AG08396 (cell line): ENCODE measurements around the gene PROB1.
"Not testable (repeated sequence)": the region's sequence is repeated elsewhere in the genome, so short reads cannot be mapped to it uniquely, and the experiment has no call there.

Experiments
- DNase-seq: peaks from one replicate; pipeline ENCODE4 v3.0.0; 2012; ENCODE audit warnings: low spot score, mixed read lengths

Gene PROB1

DNA sequence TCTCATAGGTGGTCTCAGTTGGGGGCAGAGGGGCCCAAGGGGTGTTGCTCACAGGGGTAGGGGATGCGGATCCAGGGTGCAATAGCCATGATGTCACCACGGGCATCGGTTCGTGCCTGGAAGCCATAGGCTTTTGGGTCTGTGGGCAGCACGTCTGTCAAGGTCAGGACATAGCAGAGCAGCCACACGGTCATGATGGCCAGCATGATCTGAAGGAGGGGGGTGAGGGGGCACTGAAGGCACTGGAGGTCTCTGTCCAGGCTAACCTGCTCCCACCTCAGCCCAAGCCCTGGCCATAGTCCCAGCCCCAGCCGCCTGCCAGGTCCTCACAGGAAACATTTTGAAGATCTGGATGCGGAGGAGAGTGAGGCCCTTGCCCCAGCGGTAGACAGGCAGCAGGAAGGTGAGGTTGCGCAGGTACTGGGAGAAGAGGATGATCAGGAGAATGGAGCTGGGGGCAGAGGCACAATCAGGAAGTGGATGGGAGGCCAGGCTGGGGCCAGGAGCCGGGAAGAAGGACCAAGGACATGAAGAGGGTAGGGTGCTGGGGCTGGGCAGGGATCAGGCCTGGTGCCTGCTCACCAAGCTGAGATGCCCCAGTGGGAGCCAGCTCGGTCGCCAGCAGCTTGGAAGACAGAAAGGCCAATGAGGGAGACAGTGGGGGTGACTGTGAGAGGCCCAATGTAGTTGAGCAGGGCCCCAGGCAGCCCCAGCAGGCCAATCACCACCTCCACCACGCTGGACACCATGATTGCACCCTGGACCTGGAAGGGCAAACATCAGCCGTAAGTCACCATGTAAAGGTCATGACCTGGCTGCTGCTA is 15.1 kb downstream of the PROB1 start:
- no peak for DNase-seq

DNA sequence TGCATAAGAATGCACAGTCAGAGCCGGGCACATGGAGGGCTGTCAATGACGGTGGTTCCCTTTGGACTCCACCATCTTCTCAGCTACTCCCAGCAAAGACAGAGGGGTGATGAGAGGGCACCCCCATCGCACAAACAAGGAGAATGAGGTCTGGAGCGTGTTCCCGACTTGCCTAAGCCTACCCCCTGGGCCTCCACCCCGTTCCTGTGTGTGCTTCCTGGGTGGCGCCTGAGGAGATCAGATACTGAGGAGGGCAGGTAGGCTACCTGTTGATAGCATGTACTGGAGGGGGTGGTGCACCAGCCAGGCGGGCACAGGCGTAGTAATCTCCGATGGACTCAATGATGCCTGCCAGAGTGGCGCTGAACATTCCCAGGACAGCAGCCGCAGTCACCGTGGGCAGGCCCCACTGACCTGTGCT is 16.0 kb downstream of the PROB1 start:
- DNase-seq, result no peak

- no peak for DNase-seq
Measured at GRCh38 chr5:139378101-139378825, 16.6 kb downstream of the PROB1 start.

DNA sequence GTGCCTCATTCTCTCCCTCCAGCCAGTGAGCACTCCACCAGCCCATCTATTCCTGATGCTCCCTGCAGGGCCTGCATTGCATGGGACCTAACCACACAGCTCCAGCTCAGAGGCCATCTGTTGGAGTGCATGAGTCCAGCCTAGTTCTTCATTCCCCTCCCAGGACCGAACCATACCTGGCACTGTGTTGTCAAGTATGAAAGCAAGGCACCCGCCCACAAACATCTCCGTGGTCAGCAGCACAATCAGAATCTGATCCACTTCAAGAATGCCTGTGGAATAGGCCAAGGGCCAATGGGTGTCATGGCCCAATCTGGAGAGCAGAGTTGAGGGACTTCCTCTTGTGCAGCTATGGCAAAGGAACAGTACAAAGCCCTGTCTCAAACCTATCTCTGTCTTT is 17.7 kb downstream of the PROB1 start:
- no peak for DNase-seq

GRCh38 chr5:139376364-139376763 is 18.5 kb downstream of the PROB1 start:
- no peak for DNase-seq

GRCh38 chr5:139374909-139375308 is 20.0 kb downstream of the PROB1 start:
- DNase-seq, result no peak

DNA sequence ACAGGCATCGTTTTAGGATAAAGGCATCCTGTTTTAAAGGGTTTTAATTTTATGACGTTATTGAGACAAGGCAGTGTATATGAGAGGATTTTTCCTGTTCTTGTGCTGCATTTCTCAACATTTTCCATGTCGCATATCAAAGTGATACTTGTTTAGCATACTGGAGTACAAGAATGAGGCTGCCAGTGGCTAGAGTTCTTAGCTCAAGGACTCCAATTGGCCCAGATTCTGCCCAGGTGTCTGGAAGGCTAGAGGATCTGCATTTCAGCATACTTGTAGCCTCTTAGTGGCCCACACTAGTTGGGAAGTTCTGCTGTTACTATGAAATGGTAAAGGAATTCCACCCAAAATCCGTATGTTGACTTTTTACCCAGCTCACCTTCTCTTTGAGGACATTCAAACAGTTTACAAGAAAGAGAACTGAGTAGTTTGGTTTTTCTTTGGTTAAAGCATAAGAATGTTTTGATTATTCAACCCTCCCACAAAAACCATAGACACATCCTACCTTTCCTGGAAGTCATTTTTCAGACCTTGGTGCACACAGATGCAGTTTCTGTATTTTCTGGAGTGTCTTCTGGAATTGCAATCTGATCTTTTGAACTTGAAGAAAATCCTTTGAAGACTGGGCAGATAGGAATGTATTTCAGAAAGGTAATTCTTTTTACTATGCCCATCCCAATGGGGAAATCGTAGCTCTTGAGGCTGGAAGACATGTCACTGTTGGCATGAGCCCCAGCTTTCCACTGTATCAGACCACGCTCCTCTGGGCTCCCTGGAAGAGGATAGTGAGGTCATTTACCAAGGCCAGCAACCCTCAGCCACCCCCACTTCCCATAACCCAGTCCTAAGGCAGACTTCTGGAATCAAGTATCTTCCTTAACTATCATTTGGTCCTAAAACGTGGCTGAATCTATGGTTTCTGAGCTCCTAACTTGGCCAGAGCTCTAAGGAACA is 23.1 kb downstream of the PROB1 start:
- DNase-seq, result no peak

DNA sequence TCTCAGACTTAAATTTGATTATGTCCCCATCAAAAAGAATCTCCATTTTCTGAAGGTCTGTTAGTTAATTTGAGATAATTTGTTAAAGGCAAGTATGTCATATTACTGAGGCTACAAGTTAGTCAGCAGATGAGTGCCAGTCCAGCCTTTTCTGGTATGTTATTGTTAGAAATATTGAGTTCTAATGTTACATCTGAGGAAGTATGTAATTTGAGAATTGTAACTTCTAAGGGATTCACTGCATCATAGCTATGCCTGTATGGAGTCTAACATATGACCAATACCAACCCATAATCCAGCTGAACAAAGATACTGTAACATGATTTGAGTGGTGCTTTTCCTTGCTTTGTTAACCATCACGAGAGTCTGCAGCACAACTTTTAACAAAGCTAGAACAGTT is 25.7 kb downstream of the PROB1 start:
- DNase-seq, result peak; percentile 31

- no peak for DNase-seq
Measured at GRCh38 chr5:139368613-139369012, 26.3 kb downstream of the PROB1 start.

DNA sequence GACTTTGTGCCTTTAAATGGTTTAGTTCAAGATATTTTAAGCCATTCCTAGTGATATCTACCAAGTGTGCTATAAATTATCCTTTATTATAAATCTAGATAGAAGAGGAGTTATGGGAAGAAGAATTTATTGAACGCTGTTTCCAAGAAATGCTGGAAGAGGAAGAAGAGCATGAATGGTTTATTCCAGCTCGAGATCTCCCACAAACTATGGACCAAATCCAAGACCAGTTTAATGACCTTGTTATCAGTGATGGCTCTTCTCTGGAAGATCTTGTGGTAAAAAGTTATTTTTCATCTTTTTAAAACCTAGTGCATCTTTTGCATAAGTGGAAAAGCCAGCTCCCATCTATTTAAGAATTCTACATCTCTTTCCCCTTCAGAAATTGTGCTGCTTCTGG is 30.4 kb downstream of the PROB1 start:
- no peak for DNase-seq

DNA sequence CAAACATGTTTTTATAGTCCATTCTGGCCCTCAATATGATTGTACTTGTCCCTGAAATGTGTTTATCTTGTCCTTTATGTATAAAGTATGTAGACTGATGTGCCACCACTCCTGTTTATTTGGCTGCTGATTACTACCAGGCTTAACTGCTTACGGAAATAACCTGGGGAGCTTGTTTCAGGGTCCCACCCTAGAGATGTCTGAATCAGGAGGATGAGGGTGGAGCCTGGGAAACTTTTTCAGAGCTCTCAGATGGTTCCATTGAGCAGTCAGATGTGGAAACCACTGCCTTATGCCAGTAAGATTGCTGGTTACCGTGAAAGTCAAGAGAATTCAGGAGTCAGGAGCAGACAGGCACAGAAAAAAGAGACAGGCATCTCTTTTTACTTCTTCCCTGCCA is 31.0 kb downstream of the PROB1 start:
- DNase-seq, result no peak

- no peak for DNase-seq
Measured at GRCh38 chr5:139361835-139362429, 33.0 kb downstream of the PROB1 start.

GRCh38 chr5:139360384-139360783 is 34.5 kb downstream of the PROB1 start:
- no peak for DNase-seq

- DNase-seq, result no peak
Measured at GRCh38 chr5:139358064-139358463, 36.8 kb downstream of the PROB1 start.

DNA sequence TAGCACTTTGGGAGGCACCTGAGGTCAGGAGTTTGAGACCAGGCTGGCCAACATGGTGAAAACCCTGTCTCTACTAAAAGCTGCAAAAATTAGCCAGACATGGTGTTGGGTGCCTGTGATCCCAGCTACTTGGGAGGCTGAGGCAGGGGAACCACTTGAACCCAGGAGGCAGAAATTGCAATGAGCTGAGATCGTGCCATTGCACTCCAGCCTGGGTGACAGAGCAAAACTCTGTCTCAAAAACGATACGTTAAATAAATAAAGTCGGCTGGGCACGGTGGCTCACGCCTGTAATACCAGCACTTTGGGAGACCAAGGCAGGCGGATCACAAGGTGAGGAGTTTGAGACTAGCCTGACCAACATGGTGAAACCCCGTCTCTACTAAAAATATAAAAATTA is 39.0 kb downstream of the PROB1 start:
- DNase-seq, result not testable (repeated sequence)

- DNase-seq, result no peak
Measured at GRCh38 chr5:139354186-139354585, 40.7 kb downstream of the PROB1 start.

DNA sequence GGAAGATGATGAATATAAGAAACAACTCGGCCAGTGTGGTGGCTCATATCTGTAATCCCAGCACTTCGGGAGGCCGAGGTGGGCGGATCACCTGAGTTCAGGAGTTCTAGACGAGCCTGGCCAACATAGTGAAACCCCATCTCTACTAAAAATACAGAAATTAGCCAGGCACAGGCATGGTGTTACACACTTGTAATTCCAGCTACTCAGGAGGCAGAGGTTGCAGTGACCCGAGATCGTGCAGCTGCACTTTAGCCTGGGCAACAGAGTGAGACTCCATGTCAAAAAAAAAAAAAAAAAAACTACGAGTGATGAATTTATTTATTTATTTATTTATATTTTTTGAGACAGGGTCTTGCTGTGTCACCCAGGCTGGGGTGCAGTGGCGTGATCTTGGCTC is 47.0 kb downstream of the PROB1 start:
- not testable (repeated sequence) for DNase-seq

DNA sequence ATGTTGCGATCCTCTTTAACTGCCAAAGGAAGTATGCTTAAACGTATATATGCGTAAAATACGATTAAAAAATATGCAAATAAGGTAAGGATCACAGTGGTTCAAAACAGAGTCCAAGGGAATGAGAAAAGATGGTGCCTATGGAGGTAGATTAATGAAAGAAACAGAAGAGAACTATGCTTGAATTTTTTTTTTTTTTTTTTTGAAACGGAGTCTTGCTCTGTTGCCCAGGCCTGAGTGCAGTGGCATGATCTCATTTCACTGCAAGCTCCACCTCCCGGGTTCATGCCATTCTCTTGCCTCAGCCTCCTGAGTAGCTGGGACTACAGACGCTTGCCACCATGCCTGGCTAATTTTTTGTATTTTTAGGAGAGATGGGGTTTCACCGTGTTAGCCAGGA is 49.5 kb downstream of the PROB1 start:
- not testable (repeated sequence) for DNase-seq

DNA sequence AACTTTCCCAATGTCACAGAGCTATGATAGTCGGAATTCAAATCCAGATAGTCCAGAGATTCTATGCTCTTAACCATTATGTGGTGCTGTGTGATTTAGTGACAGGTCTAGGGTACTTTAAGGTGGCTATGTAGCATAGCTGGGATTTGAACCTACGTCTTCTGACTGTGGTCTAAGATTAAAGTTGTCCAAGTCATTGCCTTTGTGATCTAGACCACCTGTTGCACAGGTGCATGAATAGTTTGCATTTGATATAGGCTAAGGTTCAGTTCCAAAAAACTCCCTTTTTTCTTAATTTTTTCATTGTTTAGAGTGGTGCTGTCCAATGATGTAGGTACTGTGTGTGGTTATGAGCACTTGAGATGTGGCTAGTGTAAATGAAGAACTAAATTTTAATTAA is 50.7 kb downstream of the PROB1 start:
- no peak for DNase-seq

DNA sequence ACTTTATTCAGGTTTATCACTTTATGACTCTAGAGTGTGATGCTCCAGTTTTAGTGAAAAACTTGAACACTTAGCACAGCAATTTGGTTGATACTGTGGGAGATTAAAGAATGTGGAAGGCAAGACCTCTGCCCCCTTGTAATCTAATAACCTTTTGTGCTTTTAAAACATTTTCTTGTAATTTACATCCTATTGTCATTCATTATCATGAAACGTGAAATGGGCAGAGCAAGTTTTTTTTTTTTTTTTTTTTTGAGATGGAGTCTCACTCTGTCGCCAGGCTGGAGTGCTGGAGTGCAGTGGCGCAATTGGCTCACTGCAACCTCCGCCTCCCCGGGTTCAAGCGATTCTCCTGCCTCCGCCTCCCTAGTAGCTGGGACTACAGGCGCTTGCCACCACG is 51.4 kb downstream of the PROB1 start:
- DNase-seq, result no peak

DNA sequence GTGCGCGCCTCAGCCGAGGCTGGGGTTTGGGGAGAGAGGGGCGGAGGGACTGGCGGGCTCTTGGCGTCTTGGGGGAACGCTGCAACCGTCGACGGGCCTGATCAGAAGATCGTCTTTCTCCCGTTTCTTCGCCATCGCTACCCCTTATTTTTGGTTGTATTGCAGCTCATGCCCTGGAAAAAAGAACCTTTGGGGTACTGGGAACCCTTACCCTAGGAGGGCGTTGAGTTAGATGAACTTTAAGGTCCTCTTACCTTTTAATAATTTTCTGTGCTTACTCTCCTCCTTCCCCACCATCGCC is 52.5 kb downstream of the PROB1 start:
- DNase-seq, result no peak
